H1 (cell line): ENCODE measurements around the gene VNN1. TPM values are rescaled to one million over a fixed set of nuclear protein-coding genes. Genes with fewer than 3 reads are reported as not detected.

Experiments used
- CTCF ChIA-PET: fragments of 300-600 bp; sonication (Branson Sonifier 250); formaldehyde crosslinking; loops from one replicate; lab custom pipeline; 2021; ENCODE audit not compliant: partially characterized antibody; lab: Charles Lee
- POLR2A ChIA-PET: fragments of 300-600 bp; sonication (Branson Sonifier 250); formaldehyde crosslinking; loops from one replicate; lab custom pipeline; 2021; ENCODE audit warnings: inconsistent platforms; ENCODE audit not compliant: partially characterized antibody; lab: Charles Lee
- DNase-seq, 2 experiments: peaks; one replicate each; pipeline versions ENCODE4 v3.0.0 to v3.0.0-alpha.2; 2010 to 2022; ENCODE audit warnings: low spot score in 2 of 2, low read depth in 1 of 2, mixed read lengths in 1 of 2
- FAIRE-seq: peaks from 2 replicates; lab custom pipeline; 2011; peaks lifted over from hg19 to GRCh38; lab: Jason Lieb, UNC
- H2AFZ ChIP-seq: 2 replicates; pipeline ENCODE4 v1.8.1; 2012; ENCODE audit warnings: low read length, inconsistent platforms
- H2AK5ac ChIP-seq: 2 replicates; pipeline ENCODE4 v1.6.1; 2013; ENCODE audit warnings: low read depth, low read length
- H2BK120ac ChIP-seq: replicated peaks from 2 replicates; pipeline ENCODE3; 2013; ENCODE audit warnings: low read depth, low read length, inconsistent platforms
- H2BK12ac ChIP-seq: 2 replicates; pipeline ENCODE4 v1.6.1; 2013; ENCODE audit warnings: low read depth, low read length
- H2BK15ac ChIP-seq: 2 replicates; pipeline ENCODE4 v1.6.1; 2013; ENCODE audit warnings: low read length
- H2BK20ac ChIP-seq: 2 replicates; pipeline ENCODE4 v1.6.1; 2013; ENCODE audit warnings: low read length
- H2BK5ac ChIP-seq: 2 replicates; pipeline ENCODE4 v1.6.1; 2013; ENCODE audit warnings: low read depth, low read length
- H3K14ac ChIP-seq: 2 replicates; pipeline ENCODE4 v1.6.1; 2013; ENCODE audit warnings: inconsistent platforms; ENCODE audit not compliant: insufficient read length
- H3K18ac ChIP-seq: 2 replicates; pipeline ENCODE4 v1.6.1; 2013; ENCODE audit warnings: low read length; ENCODE audit errors: extremely low read depth
- H3K23ac ChIP-seq: 2 replicates; pipeline ENCODE4 v1.6.1; 2013; ENCODE audit warnings: inconsistent platforms; ENCODE audit not compliant: insufficient read length
- H3K23me2 ChIP-seq: 2 replicates; pipeline ENCODE4 v1.6.1; 2013; ENCODE audit warnings: low read depth, low read length
- H3K27ac ChIP-seq: 2 replicates; pipeline ENCODE4 v1.6.1; 2011; ENCODE audit warnings: low read depth, low read length, inconsistent platforms
- H3K27me3 ChIP-seq, 4 experiments: replicated peaks in 1 of 4; 1 replicate in 1 of 4; 2 replicates in 3 of 4; pipeline versions ENCODE4 v1.6.1 to v1.8.1; 2011 to 2013; ENCODE audit warnings: low read length in 3 of 4, mild to moderate bottlenecking in 3 of 4, inconsistent platforms in 2 of 4, mixed read lengths in 2 of 4, moderate library complexity in 1 of 4; ENCODE audit not compliant: control insufficient read depth in 3 of 4, insufficient read depth in 3 of 4; ENCODE audit errors: extremely low read depth in 1 of 4
- H3K36me3 ChIP-seq, 4 experiments: 2 replicates each; pipeline versions ENCODE4 v1.6.1 to v1.8.1; 2011 to 2013; ENCODE audit warnings: mild to moderate bottlenecking in 4 of 4, low read length in 3 of 4, moderate library complexity in 2 of 4, control low read depth in 1 of 4, inconsistent platforms in 1 of 4; ENCODE audit not compliant: insufficient read depth in 4 of 4, control insufficient read depth in 2 of 4
- H3K4ac ChIP-seq: replicated peaks from 2 replicates; pipeline ENCODE3; 2013; ENCODE audit warnings: low read length, low read depth, mixed read lengths, inconsistent platforms; ENCODE audit not compliant: insufficient read length
- H3K4me1 ChIP-seq, 4 experiments: replicated peaks in 1 of 4; 1 replicate in 1 of 4; 2 replicates in 3 of 4; pipeline versions ENCODE4 v1.6.1 to v1.8.1; 2011 to 2013; ENCODE audit warnings: low read length in 3 of 4, inconsistent platforms in 2 of 4, mixed read lengths in 1 of 4; ENCODE audit not compliant: insufficient read depth in 4 of 4, control insufficient read depth in 3 of 4
- H3K4me2 ChIP-seq, 2 experiments: 2 replicates each; pipeline versions ENCODE4 v1.6.1 to v1.8.1; 2011 to 2013; ENCODE audit warnings: low read depth in 2 of 2, low read length in 2 of 2, control low read depth in 1 of 2, inconsistent platforms in 1 of 2, mild to moderate bottlenecking in 1 of 2; ENCODE audit not compliant: insufficient read depth in 1 of 2
- H3K4me3 ChIP-seq, 4 experiments: fragments of 200-600, 300-600 bp in 1 of 4; sonication (generic), shearing (Covaris generic), sonication (Bioruptor Twin) in 1 of 4; 2 replicates each; pipeline versions ENCODE4 v1.5.1 to v1.8.1; 2011 to 2016; ENCODE audit warnings: low read length in 4 of 4, low read depth in 3 of 4, control low read depth in 2 of 4, inconsistent platforms in 2 of 4, mild to moderate bottlenecking in 2 of 4, mixed read lengths in 1 of 4, moderate library complexity in 1 of 4; ENCODE audit not compliant: insufficient read depth in 2 of 4; ENCODE audit errors: extremely low read depth in 1 of 4
- H3K56ac ChIP-seq: replicated peaks from 2 replicates; pipeline ENCODE3; 2013; ENCODE audit warnings: low read depth, mild to moderate bottlenecking, mixed read lengths, low read length, inconsistent platforms; ENCODE audit not compliant: insufficient read length
- H3K79me1 ChIP-seq: 2 replicates; pipeline ENCODE4 v1.6.1; 2013; ENCODE audit warnings: low read depth, low read length, control low read depth
- H3K79me2 ChIP-seq, 2 experiments: 2 replicates each; pipeline versions ENCODE4 v1.6.1 to v1.8.1; 2012 to 2013; ENCODE audit warnings: low read length in 2 of 2, mild to moderate bottlenecking in 2 of 2, inconsistent platforms in 1 of 2; ENCODE audit not compliant: insufficient read depth in 2 of 2, control insufficient read depth in 1 of 2
- H3K9ac ChIP-seq, 4 experiments: replicated peaks in 1 of 4; 1 replicate in 1 of 4; 2 replicates in 3 of 4; pipeline versions ENCODE4 v1.6.1 to v1.8.1; 2011 to 2013; ENCODE audit warnings: low read depth in 3 of 4, low read length in 3 of 4, control low read depth in 2 of 4, mild to moderate bottlenecking in 2 of 4, moderate library complexity in 2 of 4, inconsistent platforms in 1 of 4; ENCODE audit errors: extremely low read depth in 1 of 4
- H3K9me3 ChIP-seq, 2 experiments: 2 replicates each; pipeline versions ENCODE4 v1.6.1 to v1.8.1; 2012 to 2013; ENCODE audit warnings: mild to moderate bottlenecking in 2 of 2, moderate library complexity in 2 of 2, control low read depth in 1 of 2, inconsistent platforms in 1 of 2, low read depth in 1 of 2, low read length in 1 of 2, mixed read lengths in 1 of 2; ENCODE audit not compliant: insufficient read depth in 2 of 2
- H4K20me1 ChIP-seq, 2 experiments: replicated peaks in 1 of 2; 2 replicates each; pipeline versions ENCODE3 to v1.8.1; 2011 to 2013; ENCODE audit warnings: inconsistent platforms in 2 of 2, low read length in 2 of 2, mild to moderate bottlenecking in 1 of 2; ENCODE audit not compliant: insufficient read depth in 2 of 2, control insufficient read depth in 1 of 2
- H4K5ac ChIP-seq: 2 replicates; pipeline ENCODE4 v1.6.1; 2013; ENCODE audit warnings: low read length, low read depth, mixed read lengths, inconsistent platforms; ENCODE audit not compliant: insufficient read length
- H4K8ac ChIP-seq: 2 replicates; pipeline ENCODE4 v1.8.0; 2013; ENCODE audit warnings: mild to moderate bottlenecking, moderate library complexity, low read length, inconsistent platforms; ENCODE audit not compliant: insufficient read depth; ENCODE audit errors: extremely low read depth
- H4K91ac ChIP-seq: replicated peaks from 2 replicates; pipeline ENCODE3; 2013; ENCODE audit warnings: low read length, mixed read lengths, inconsistent platforms; ENCODE audit not compliant: insufficient read length
- RNF2 ChIP-seq: fragments of 200-900, 300-1000 bp; sonication (generic); IDR thresholded peaks from 2 replicates; pipeline ENCODE4 v1.7.1; 2016; ENCODE audit warnings: borderline replicate concordance, low read depth, mild to moderate bottlenecking, antibody characterized with exemption, low read length; ENCODE audit not compliant: poor library complexity, severe bottlenecking; ENCODE audit errors: missing control alignments
- RXRA ChIP-seq: IDR thresholded peaks from 2 replicates; pipeline ENCODE4 v1.6.1; 2011; ENCODE audit warnings: low read depth, mild to moderate bottlenecking, low read length, moderate library complexity; ENCODE audit not compliant: insufficient read depth
- WGBS, 2 experiments: shearing (Covaris generic) in 1 of 2; methylation state at CpG; one replicate each; pipeline versions ENCODE4 v1.1.6 to v1.1.7; 2013 to 2015; ENCODE audit warnings: low lambda C conversion rate in 2 of 2, mixed read lengths in 2 of 2, inconsistent platforms in 1 of 2, low coverage in 1 of 2, missing lambda C conversion rate in 1 of 2; ENCODE audit not compliant: insufficient replicate concordance in 2 of 2, insufficient coverage in 1 of 2, insufficient read length in 1 of 2; ENCODE audit errors: extremely low coverage in 1 of 2, missing lambda C conversion rate in 1 of 2; 5-methylcytosine and 5-hydroxymethylcytosine counted together
- polyA plus RNA-seq, 7 experiments: library from polyadenylated mRNA; depleted of rRNA in 3 of 7; stranded (reverse) in 5 of 7; unstranded in 2 of 7; fragments of >200 nt in 5 of 7; fragments of 200-250 nt in 2 of 7; gene quantifications; 1 replicate in 5 of 7; 2 replicates in 1 of 7; 4 replicates in 1 of 7; pipeline versions ENCODE4 v1.2.1 to v1.2.3, GENCODE V29; 2011 to 2013; ENCODE audit warnings: missing spikeins in 2 of 7, mixed read lengths in 2 of 7
- total RNA-seq: library from RNA; stranded (reverse); fragmentation: NEBNext Ultra II Directional; extraction: Animal tissue kit (Norgen Biotek cat#: 25700); gene quantifications from 2 replicates; pipeline ENCODE4 v1.2.1, GENCODE V29; 2021

VNN1 gene
- total and polyA plus RNA-seq, 2 of the 8 experiments (the other 6 are each of a cell fraction or from before 2014, with no cell fraction given): not detected

GRCh38 chr6:132760256-132760655 lies 46.4 kb upstream of the VNN1 start:
- Histone ChIP-seq H3K14ac (no peak overlapping the region), H3K79me2 (no peaks in the 10 kb centered on the region), H2BK12ac (no peak overlapping the region), H2AFZ (no peak overlapping the region), H4K8ac (no peak overlapping the region), H3K27ac (no peak overlapping the region), H3K4me1 (no peaks in the 10 kb centered on the region), H2BK5ac (no peak overlapping the region), H3K9ac (no peak overlapping the region), H3K79me1 (no peaks in the 10 kb centered on the region), H4K20me1 (no peaks in the 10 kb centered on the region), H3K23ac (no peak overlapping the region), H3K36me3 (no peaks in the 10 kb centered on the region), H3K27me3 (no peaks in the 10 kb centered on the region), H3K23me2 (no peaks in the 10 kb centered on the region), H3K9me3 (no peaks in the 10 kb centered on the region), H3K56ac (no peak overlapping the region), H2BK15ac (no peak overlapping the region), H2AK5ac (no peak overlapping the region), H4K5ac (no peak overlapping the region), H3K18ac (no peak overlapping the region), H3K4ac (no peak overlapping the region), H2BK120ac (no peak overlapping the region), H4K91ac (no peak overlapping the region), H3K4me3 (no peak overlapping the region), H2BK20ac (no peak overlapping the region), H3K4me2 (no peak overlapping the region)
- DNase-seq: no peak
- WGBS, 2 experiments: 81% methylated on average over 3 of the region's 3 CpGs; no CpG with 5 or more reads in 1 of the 2 experiments
- ChIA-PET CTCF (interaction anchor here (1.5 kb wide), 1 partner anchor 92 kb away, joined by 3 read pairs; no protein-coding TSS in a partner anchor), POLR2A (no interaction called here)
- no peak for FAIRE-seq
- TF ChIP-seq RXRA: no peak
- TF ChIP-seq RNF2: no peak
